ENCODE data around the gene YAF2. TPM values are rescaled to one million over a fixed set of nuclear protein-coding genes. Genes with fewer than 3 reads are reported as not detected.

The YAF2 gene
- total RNA-seq, 1 experiment from 2014 or later = 19.9 TPM

Other genes with a start within 250 kb of the YAF2 start
- gene GXYLT1, start 93.4 kb downstream of the YAF2 start, total RNA-seq (2014; rRNA removed; shearing (Covaris generic)) = 9.3 TPM in 2 replicates
- 35.1 and 52.3 TPM in 2 replicates for gene ZCRB1, start 87.8 kb upstream of the YAF2 start, total RNA-seq (2014; rRNA removed; shearing (Covaris generic))
- gene PPHLN1, start 87.9 kb upstream of the YAF2 start, total RNA-seq (2014; rRNA removed; shearing (Covaris generic)) = 58.3 and 58.8 TPM in 2 replicates

Measured in RPMI7951 (cell line).